Cardiac fibroblast (primary cell): ENCODE data around the gene GDPD2.

Experiments used
- DNase-seq, 2 donors: peaks; one replicate each; pipeline versions ENCODE4 v3.0.0 to v3.0.0-alpha.2; 2010; ENCODE audit warnings: low read depth in 2 of 2
- H3K4me3 ChIP-seq, 2 donors: replicated peaks in 1 of 2; 1 replicate in 1 of 2; 2 replicates in 1 of 2; pipeline ENCODE4 v1.5.1; 2011; ENCODE audit warnings: low read depth in 2 of 2, low read length in 2 of 2, mild to moderate bottlenecking in 2 of 2, moderate library complexity in 1 of 2
- TF ChIP-seq, protein P1 (sequence below): IDR thresholded peaks from one replicate; pipeline ENCODE4 v1.5.1; 2011; ENCODE audit warnings: low read depth, mild to moderate bottlenecking, low read length, inconsistent platforms

The GDPD2 gene

DNA sequence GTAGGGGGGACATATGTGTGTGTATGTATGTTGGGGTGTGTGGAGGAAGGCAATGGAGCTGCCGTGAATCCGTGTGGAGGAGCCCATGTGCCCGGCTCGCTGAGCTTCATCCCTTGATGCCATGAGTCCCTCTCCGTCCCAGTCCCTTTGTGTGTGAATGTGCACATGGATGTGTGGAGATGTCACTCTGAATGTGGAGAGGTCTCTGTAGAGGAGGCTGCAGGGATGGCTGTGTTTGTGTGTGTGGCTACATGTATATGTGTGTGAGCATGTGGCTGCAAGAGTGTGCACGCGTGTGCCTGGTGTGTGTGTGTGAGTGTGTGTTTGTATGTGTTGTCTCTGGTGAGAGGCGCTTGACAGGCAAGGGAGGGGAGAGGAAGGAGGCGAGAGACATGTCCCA, 22.8 kb downstream of the GDPD2 start:
- DNase-seq: no peak

DNA sequence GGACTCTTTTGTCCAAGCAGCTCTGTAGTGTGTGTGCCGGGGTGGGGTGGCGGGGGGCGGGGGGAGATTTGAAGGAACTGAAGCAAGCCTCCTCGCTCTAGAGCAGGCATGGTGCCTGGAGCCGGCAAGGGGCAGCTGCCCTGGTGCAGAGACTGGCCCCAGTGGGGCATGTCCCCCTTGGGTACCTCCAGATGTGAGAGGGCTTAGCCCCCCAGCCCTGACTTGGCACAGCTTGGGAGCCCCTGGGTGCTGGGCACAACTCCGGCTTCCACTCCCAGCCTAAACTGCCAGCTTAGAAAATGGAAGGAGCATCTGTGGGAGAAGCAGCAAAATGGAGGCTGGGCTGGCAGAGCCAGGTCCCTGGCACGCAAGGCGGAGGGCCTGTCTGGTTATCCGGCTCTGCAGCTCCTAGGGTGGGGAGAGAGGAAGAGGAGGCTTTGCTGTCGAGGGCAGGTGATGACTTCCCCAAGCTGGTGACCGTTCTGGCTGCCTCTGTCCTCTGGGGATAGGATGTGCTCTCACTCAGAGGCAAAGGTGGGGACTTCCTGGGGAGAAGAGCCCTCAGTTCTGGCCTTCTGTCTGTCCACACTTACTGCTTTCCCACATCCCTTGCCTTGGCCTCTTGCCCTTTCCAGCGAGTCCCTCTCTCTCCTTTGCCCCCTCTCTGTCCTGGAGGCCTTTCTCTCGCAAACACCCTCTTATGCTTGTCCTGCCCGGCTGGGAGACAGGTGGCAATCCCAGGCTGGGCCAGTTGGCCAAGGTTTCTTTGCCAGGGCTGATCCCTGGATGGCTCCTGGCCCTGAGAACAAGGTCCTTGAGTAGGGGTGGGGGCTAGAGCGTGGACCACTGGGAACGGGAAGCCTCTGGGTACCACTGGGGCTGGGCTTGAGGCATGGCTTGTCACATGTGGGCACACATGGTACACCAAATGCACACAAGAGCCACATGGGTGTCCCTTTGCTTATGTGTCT, 23.6 kb downstream of the GDPD2 start:
- no peak overlapping the region for H3K4me3 ChIP-seq
- DNase-seq: no peak
- TF ChIP-seq, protein P1, sequence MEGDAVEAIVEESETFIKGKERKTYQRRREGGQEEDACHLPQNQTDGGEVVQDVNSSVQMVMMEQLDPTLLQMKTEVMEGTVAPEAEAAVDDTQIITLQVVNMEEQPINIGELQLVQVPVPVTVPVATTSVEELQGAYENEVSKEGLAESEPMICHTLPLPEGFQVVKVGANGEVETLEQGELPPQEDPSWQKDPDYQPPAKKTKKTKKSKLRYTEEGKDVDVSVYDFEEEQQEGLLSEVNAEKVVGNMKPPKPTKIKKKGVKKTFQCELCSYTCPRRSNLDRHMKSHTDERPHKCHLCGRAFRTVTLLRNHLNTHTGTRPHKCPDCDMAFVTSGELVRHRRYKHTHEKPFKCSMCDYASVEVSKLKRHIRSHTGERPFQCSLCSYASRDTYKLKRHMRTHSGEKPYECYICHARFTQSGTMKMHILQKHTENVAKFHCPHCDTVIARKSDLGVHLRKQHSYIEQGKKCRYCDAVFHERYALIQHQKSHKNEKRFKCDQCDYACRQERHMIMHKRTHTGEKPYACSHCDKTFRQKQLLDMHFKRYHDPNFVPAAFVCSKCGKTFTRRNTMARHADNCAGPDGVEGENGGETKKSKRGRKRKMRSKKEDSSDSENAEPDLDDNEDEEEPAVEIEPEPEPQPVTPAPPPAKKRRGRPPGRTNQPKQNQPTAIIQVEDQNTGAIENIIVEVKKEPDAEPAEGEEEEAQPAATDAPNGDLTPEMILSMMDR: no peak

More for the DNA sequence above, 22.8 kb downstream of the GDPD2 start:
- no peak overlapping the region for H3K4me3 ChIP-seq
- TF ChIP-seq, protein P1: no peak

DNA sequence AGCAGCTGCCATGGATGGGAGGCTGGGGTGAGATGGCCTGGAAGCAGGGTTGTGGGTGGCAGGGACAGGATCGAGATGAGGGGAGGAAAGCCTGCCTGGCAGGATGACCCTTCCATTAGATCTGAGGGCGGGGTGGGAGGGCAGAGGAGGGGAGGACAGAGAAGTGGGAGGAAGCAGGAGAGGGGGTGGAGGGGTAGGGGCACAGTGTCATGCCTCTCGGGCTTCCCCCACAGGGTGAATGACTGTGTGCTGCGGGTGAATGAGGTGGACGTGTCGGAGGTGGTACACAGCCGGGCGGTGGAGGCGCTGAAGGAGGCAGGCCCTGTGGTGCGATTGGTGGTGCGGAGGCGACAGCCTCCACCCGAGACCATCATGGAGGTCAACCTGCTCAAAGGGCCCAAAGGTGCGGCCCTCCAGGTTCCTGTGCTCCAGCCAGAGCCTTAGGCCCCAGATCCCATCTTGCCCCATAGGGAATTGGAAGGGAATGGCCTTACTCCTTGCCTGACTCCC, 26.4 kb downstream of the GDPD2 start:
- no peak overlapping the region for H3K4me3 ChIP-seq
- TF ChIP-seq, protein P1: no peak

DNA sequence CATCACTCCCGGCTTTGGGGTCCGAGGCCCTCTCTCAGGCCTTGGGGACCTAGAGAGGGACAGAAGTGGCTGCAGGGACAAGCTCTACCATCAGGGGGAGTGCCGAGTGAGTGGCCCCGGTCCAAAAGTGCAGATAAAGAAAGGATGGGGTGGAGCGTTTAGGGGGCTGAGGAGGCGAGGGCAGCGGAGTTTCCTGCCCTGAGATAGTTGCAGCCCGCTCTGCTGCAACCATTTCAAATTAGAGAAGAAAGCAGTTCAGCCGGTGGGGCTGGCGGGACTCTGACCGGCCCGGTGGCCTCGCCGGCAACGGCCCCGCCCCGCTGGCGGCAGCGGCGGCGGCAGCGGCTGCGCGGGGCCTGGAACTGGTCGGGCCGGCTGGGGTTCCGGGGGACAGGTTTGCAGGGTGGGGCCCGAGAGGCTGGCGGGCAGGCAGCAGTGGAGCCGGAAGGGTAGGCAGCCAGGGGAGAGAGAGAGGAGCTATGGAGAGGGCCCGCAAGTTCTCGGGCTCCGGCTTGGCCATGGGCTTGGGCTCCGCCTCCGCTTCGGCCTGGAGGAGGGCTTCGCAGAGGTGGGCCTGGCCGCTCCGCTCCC, 29.1 kb downstream of the GDPD2 start:
- TF ChIP-seq, protein P1: peak; percentile 75
- peak overlapping the region; percentile 48 to 57 for H3K4me3 ChIP-seq
- DNase-seq: peak; percentile 47 to 53

More for the DNA sequence above, 26.4 kb downstream of the GDPD2 start:
- no peak for DNase-seq

DNA sequence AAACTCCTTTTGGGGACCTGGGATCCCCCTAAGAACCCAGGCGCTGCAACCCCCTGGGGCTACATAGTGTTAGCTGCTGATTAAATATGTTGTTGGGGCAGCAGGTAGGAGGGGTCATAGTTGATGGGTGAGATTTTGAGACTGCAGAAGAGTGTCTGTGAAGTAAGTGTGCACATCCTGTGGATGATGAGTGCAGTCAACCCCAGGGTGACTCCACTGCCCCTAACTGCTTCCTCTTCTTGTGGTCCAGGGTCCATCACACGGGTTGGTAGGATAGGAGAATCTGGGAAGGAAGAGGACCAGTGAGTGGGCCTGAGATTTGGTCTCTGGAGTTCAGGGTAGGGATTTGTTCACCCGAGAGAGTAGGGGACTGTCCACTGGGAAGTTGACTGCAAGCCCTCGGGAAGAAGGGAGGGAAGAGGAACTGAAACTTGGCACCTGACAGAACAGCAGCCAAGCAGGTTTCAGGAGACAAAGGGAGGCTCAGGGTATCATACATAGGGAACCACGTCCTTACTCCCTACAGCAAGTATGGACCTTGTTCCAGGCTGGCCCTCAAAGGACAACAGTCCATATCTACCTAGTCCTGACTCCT, 30.0 kb downstream of the GDPD2 start:
- TF ChIP-seq, protein P1: no peak
- H3K4me3 ChIP-seq: peak overlapping the region in 1 of 2 donors; percentile 57
- no peak for DNase-seq

DNA sequence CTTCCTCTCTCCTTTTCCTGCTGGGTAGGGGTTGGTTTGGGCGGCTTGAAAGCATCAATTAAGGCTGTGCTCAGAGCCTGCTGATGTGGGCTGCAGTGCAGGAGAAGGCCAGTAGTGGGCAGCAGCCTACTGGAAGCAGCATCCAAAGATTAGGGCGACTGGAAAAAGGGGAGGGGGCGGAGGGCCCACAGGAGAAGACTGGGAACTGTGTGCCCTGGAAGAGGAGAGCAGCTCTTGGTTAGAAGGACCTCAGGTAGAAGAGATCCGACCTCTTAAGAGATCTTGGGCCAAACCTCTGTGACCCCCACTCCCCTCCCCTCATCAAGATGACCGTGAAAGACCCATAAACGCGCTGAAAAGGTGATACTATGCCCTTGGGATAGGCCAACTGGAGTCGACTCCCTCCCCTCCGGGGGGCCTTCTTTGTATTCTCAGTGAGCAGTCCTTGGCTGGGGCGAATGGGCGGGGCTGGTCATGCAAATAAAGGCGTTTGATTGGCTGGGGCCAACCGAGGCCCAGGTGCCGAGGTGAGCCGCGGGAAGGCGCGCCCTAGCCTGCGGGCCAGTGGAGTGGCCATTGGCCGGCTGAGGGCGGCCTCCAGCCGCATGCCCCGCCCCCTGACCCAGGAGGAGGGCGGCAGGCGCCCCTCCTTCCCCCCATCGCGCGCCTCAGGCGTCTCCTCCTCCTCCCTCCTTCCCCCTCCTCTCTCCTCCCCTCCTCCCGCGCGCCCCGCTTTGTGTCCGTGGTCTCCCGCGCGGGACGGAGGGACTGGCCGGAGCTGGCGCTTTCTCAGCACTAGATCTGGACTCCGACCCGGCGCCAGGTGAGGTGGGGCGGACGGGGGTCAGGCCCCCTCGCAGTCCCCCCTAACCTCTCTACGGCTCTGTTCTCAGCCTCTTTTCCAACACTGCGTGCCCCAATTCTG, 31.6 kb downstream of the GDPD2 start:
- H3K4me3 ChIP-seq: peak overlapping the region; percentile 49 to 55
- DNase-seq: peak; percentile 57 to 66
- TF ChIP-seq, protein P1: peak; percentile 94
